SK-N-DZ (cell line): ENCODE measurements around the gene CTNNBIP1.
A peak's percentile ranks its signal among the peaks of the same experiment; 100 is the strongest.

Source experiments
- DNase-seq: peaks from one replicate; pipeline ENCODE4 v3.0.0-alpha.2; 2015; ENCODE audit warnings: low spot score

The CTNNBIP1 gene

GRCh38 chr1:9855186-9855585 lies 54.9 kb downstream of the CTNNBIP1 start:
- DNase-seq: no peak

DNA sequence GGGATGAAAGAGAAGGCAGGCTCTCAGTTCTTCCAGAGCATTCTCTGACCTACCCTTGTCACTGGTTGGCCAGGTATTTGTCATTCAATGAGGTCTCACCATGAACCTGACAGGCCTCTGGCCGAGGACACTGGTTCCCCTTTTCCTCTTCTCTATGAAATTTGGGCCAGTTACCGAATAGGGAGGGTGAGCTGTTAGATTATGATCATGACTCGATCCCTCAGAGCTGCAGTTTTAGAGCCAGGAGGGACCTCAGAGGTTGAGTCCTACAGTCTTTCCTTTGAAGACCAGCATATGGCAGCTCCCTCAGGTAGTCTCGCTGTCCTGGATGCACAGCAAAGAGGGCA lies 56.8 kb downstream of the CTNNBIP1 start:
- no peak for DNase-seq

GRCh38 chr1:9852410-9853248 lies 57.4 kb downstream of the CTNNBIP1 start:
- DNase-seq: no peak

- DNase-seq: no peak
Measured at GRCh38 chr1:9852004-9852403, 58.1 kb downstream of the CTNNBIP1 start.

GRCh38 chr1:9850442-9851162 lies 59.5 kb downstream of the CTNNBIP1 start:
- no peak for DNase-seq

GRCh38 chr1:9849691-9850441 lies 60.2 kb downstream of the CTNNBIP1 start:
- no peak for DNase-seq

GRCh38 chr1:9848022-9848421 lies 62.0 kb downstream of the CTNNBIP1 start:
- DNase-seq: no peak

DNA sequence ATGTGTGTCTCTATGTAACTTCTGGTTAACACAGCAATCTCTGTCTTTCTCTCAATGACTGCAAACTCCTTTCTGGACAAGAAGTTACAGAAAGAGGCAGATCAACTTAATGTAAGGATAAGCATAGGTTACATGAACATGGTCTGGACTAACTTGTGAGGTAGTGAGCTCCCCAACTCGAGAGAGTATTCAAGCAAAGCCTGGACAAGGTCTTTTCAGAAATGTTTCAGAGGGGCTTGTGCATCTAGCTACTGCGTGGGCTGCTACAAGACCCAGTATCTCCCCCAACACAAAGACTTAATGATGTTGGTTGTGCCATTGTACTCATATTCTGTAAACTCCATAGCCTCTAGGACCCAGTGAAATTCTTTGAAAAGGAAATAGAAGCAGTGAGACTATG lies 62.8 kb downstream of the CTNNBIP1 start:
- DNase-seq: no peak

GRCh38 chr1:9846611-9847171 lies 63.4 kb downstream of the CTNNBIP1 start:
- no peak for DNase-seq

DNA sequence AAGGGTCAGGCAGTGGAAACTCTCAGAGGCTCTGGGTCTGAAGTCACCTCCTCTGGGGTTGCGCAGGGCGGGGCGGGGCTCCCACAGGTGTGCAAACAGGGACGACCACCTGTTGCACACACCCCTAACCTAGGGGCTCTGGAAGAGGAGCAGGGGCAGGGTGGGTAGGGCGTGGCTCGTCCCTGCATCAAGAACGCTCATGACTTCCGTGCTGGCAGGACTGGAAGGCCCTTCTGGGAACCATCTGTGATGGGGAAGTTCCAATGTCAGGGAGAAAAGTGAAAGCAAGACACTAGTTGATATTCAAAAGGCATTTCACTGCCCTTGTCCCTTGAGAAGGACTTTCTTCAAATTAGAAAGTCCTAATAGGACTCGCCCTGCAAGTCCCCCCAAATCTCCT lies 64.2 kb downstream of the CTNNBIP1 start:
- DNase-seq: no peak

DNA sequence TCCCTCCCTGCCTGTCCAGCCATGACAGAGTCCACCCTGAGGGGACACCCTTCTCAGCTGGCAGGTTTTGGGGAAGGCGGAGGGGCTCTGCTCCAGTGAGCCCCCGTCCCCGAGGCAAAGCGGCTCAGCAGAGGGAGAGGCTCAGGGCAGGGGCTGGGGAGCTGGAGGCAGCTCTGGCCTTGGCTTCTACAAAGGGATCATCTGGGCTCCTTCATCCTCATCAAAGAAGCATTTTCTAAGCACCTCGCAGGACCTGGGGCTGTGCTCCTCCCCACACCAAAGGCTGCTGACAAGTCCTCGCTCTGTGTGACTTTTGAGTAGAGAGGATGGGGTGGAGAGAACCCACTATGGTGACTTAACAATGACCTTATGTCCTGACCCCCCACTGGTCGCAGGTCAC lies 65.3 kb downstream of the CTNNBIP1 start:
- no peak for DNase-seq

DNA sequence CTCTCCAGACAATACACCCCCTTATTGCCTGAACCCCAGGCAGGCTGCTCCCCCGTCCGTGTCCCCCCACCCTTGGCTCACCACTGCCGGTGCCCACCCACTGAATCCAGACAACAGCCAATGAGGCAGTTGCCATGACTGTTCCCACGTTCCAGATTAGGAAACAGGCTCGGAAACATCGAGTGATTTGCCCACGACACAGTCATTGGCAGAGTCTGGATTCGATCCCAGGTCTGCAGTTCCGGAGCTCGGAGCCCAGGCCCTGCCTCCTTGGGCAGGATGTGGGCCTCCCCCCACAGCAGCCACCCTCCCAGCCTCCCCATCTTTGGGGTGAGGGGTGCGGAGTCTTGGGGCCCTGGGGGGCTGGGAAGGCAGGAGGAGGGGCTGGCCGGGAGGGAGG lies 66.0 kb downstream of the CTNNBIP1 start:
- DNase-seq: no peak

- no peak for DNase-seq
Measured at GRCh38 chr1:9843576-9843945, 66.5 kb downstream of the CTNNBIP1 start.

- no peak for DNase-seq
Measured at GRCh38 chr1:9842781-9843575, 67.1 kb downstream of the CTNNBIP1 start.

GRCh38 chr1:9842073-9842711 lies 67.9 kb downstream of the CTNNBIP1 start:
- DNase-seq: no peak

DNA sequence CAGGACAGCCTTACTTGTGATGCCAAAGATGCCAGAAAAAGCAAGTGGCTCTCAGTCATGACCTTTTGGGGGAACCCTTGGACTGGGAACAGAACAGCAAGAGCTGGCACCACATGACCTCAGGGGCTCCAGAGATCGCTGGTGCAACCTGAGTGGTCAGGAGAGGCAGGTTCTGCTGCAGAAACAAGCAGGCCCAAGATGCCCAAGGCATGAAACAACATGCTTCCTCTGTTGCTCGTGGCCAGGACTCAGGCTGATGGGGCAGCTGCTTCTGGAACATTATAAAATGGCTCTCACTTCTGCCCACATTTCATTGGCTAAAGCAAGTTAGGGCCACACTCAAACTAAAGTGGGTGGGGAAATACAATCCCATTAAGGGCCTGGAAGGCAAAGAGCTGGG lies 68.6 kb downstream of the CTNNBIP1 start:
- no peak for DNase-seq

- no peak for DNase-seq
Measured at GRCh38 chr1:9840176-9840575, 69.9 kb downstream of the CTNNBIP1 start.

DNA sequence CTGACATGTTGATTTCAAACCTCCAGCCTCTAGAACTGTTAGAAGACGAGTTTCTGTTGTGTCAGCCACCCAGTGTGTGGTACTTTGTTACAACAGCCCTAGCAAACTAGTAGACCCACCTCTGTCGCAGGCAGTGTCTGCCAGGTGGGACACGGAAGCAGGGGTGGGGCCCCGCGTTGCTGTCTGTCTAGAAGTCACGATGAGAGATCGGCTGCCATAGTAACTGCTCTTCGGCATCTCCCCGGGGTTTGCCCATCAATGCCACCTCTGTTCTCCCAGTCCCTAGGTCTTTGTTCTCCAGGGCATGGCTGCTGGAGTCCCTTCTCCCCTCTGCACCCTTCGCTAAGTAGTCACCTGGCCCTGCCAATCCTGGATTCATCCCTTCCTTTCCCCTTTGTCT lies 71.1 kb downstream of the CTNNBIP1 start:
- DNase-seq: no peak

DNA sequence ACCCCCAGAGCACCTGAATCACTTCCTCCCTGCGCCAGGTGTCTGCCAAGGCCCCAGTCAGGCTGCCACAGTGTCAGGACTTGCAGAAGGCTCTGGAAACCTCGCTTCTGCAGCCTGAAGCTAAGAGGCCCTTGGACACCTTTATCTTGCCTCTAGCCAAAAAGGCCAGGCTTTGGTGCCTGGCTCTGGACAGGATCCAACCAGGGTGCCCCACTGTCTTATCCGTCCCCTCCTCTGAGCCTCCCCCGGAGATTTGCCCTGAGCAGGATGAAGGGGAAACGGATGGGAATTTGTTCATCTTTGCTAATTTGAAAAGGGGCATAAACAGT lies 73.5 kb downstream of the CTNNBIP1 start:
- no peak for DNase-seq

GRCh38 chr1:9835758-9836631 lies 74.1 kb downstream of the CTNNBIP1 start:
- DNase-seq: peak; percentile 42
